Breast epithelium (tissue), 3 donors: ENCODE results near the gene HABP4.

ENCODE experiments used
- CTCF ChIP-seq, 3 donors: fragments of 450-650 bp; IDR thresholded peaks; one replicate each; pipeline ENCODE4 v1.5.1; 2016 to 2017; ENCODE audit warnings: antibody characterized with exemption in 3 of 3, mild to moderate bottlenecking in 3 of 3, moderate library complexity in 3 of 3
- POLR2A ChIP-seq: fragments of 450-650 bp; IDR thresholded peaks from one replicate; pipeline ENCODE4 v1.6.1; 2016; ENCODE audit warnings: antibody characterized with exemption, mild to moderate bottlenecking, moderate library complexity
- POLR2AphosphoS5 ChIP-seq, 3 donors: sonication (generic); formaldehyde crosslinking; IDR thresholded peaks; one replicate each; pipeline ENCODE4 v1.6.1; 2017; ENCODE audit warnings: antibody characterized with exemption in 3 of 3

GRCh38 chr9:96418920-96419690 is 30.9 kb upstream of the HABP4 start:
- no peak for TF ChIP-seq CTCF (IDR thresholded peaks at IDR 0.05)
- TF ChIP-seq POLR2AphosphoS5 (IDR thresholded peaks at IDR 0.05): peak in 2 of 3 donors; percentile 33 to 36
- no peak for TF ChIP-seq POLR2A
